ENCODE data around the gene TMCO1. TPM values are rescaled to one million over a fixed set of nuclear protein-coding genes. Genes with fewer than 3 reads are reported as not detected.

Gene TMCO1
- total RNA-seq, 1 experiment from 2014 or later = 80.6 TPM

GRCh38 chr1:165699577-165699976, 69.1 kb downstream of the TMCO1 start:
- intact Hi-C loops (cut with micrococcal nuclease) = loop anchor here (10.0 kb wide), 1 partner anchor 325 kb away; no protein-coding TSS in a partner anchor
- no peak for TF ChIP-seq EZH2phosphoT487 (IDR thresholded peaks at IDR 0.05; ENCODE audit: borderline replicate concordance, low read length)
- TF ChIP-seq EZH2 (IDR thresholded peaks at IDR 0.05; ENCODE audit: low read length, unreplicated experiment) = no peak
- TF ChIP-seq, protein P1, sequence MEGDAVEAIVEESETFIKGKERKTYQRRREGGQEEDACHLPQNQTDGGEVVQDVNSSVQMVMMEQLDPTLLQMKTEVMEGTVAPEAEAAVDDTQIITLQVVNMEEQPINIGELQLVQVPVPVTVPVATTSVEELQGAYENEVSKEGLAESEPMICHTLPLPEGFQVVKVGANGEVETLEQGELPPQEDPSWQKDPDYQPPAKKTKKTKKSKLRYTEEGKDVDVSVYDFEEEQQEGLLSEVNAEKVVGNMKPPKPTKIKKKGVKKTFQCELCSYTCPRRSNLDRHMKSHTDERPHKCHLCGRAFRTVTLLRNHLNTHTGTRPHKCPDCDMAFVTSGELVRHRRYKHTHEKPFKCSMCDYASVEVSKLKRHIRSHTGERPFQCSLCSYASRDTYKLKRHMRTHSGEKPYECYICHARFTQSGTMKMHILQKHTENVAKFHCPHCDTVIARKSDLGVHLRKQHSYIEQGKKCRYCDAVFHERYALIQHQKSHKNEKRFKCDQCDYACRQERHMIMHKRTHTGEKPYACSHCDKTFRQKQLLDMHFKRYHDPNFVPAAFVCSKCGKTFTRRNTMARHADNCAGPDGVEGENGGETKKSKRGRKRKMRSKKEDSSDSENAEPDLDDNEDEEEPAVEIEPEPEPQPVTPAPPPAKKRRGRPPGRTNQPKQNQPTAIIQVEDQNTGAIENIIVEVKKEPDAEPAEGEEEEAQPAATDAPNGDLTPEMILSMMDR (conservative IDR thresholded peaks at IDR 0.05; ENCODE audit: low read depth, low read length) = no peak
- no peaks in the 10 kb centered on the region for H3K9me3 ChIP-seq (ENCODE audit: low read length)
- no TSS peak for BruUV-seq (replicated peaks)
- H3K79me2 ChIP-seq (ENCODE audit: low read length) = peaks cover 35% of the 10 kb centered on the region
- peaks cover 3% of the 10 kb centered on the region for H3F3A ChIP-seq (ENCODE audit: low read length, unreplicated experiment)
- no peak overlapping the region for H3K27ac ChIP-seq (ENCODE audit: low read length)
- H3K9ac ChIP-seq (ENCODE audit: low read length) = no peak overlapping the region
- H3K4me2 ChIP-seq (ENCODE audit: low read length) = 0 out of 2 replicates have a peak overlapping the region, but pooled peaks have one; percentile 11
- H2AFZ ChIP-seq (ENCODE audit: low read length) = no peak overlapping the region
- H3K9me2 ChIP-seq (replicated peaks; ENCODE audit: low read length) = no peaks in the 10 kb centered on the region
- peaks cover 18% of the 10 kb centered on the region for H3K4me1 ChIP-seq (ENCODE audit: insufficient read depth, low read length)
- H3K36me3 ChIP-seq (ENCODE audit: low read depth, low read length) = 0 out of 2 replicates have a peak, but pooled peaks cover under 1% of the 10 kb centered on the region
- ChIA-PET POLR2A (ENCODE audit: unreplicated experiment) (no interaction called here), CTCF (no interaction called here)
- no peak for DNase-seq
- H4K20me1 ChIP-seq (ENCODE audit: low read length) = peaks cover 13% of the 10 kb centered on the region
- no peak overlapping the region for H3K4me3 ChIP-seq (ENCODE audit: low read length)
- H3K27me3 ChIP-seq (ENCODE audit: low read length) = no peaks in the 10 kb centered on the region
- no peak for ATAC-seq

- peaks cover 6% of the 10 kb centered on the region for H3K36me3 ChIP-seq (ENCODE audit: low read depth, low read length)
- ATAC-seq (no peak), DNase-seq (no peak)
- no peaks in the 10 kb centered on the region for H3K9me2 ChIP-seq (replicated peaks; ENCODE audit: low read length)
- CTCF ChIA-PET = interaction anchor here (0.7 kb wide), 1 partner anchor 792 kb away, joined by 5 read pairs; no protein-coding TSS in a partner anchor
- peak overlapping the region; percentile 76 for H3K27ac ChIP-seq (ENCODE audit: low read length)
- peaks cover 18% of the 10 kb centered on the region for H3K4me1 ChIP-seq (ENCODE audit: insufficient read depth, low read length)
- peak overlapping the region; percentile 90 for H3K4me2 ChIP-seq (ENCODE audit: low read length)
- peak overlapping the region; percentile 88 for H3K9ac ChIP-seq (ENCODE audit: low read length)
- H2AFZ ChIP-seq (ENCODE audit: low read length) = peak overlapping the region; percentile 94
- H4K20me1 ChIP-seq (ENCODE audit: low read length) = peaks cover 13% of the 10 kb centered on the region
- BruUV-seq (replicated peaks) = TSS peak; percentile 51
- POLR2A ChIA-PET (ENCODE audit: unreplicated experiment) = interaction anchor here (1.2 kb wide), 1 partner anchor 101 kb away, joined by 4 read pairs; no protein-coding TSS in a partner anchor
- H3K4me3 ChIP-seq (ENCODE audit: low read length) = peak overlapping the region; percentile 97
- H3K27me3 ChIP-seq (ENCODE audit: low read length) = no peaks in the 10 kb centered on the region
- H3F3A ChIP-seq (ENCODE audit: low read length, unreplicated experiment) = peaks cover 3% of the 10 kb centered on the region
- TF ChIP-seq EZH2 (IDR thresholded peaks at IDR 0.05; ENCODE audit: low read length, unreplicated experiment) (no peak), EZH2phosphoT487 (IDR thresholded peaks at IDR 0.05; ENCODE audit: borderline replicate concordance, low read length) (no peak)
- TF ChIP-seq, protein P1 (conservative IDR thresholded peaks at IDR 0.05; ENCODE audit: low read depth, low read length) = no peak
- peaks cover 42% of the 10 kb centered on the region for H3K79me2 ChIP-seq (ENCODE audit: low read length)
- intact Hi-C loops (cut with micrococcal nuclease) = loop anchor here (1.0 to 10.0 kb wide), 5 partner anchors 67 to 324 kb away; partner anchors contain the start of gene MGST3
- H3K9me3 ChIP-seq (ENCODE audit: low read length) = no peaks in the 10 kb centered on the region
These were observed 70.0 kb downstream of the TMCO1 start for GRCh38 chr1:165698761-165699052.

Data from PC-3 (cell line).